Liver (tissue), 3 donors: ENCODE data around the gene EMP1.

Experiments used
- CTCF ChIP-seq: fragments of 150-350 bp; IDR thresholded peaks from 2 replicates; pipeline ENCODE4 v1.5.1; 2017; ENCODE audit warnings: improper control_type of control experiment, low read depth, low read length; ENCODE audit not compliant: missing input control
- MAX ChIP-seq: IDR thresholded peaks from 2 replicates; pipeline ENCODE4 v1.6.1; 2016; ENCODE audit warnings: antibody characterized with exemption
- NR2F2 ChIP-seq: IDR thresholded peaks from 2 replicates; pipeline ENCODE4 v1.6.1; 2016; ENCODE audit warnings: antibody characterized with exemption
- REST ChIP-seq: IDR thresholded peaks from 2 replicates; pipeline ENCODE4 v1.6.1; 2016; ENCODE audit warnings: antibody characterized with exemption, mild to moderate bottlenecking
- RXRA ChIP-seq, 2 donors: IDR thresholded peaks; 2 replicates each; pipeline ENCODE4 v1.6.1; 2017 to 2018; ENCODE audit warnings: antibody characterized with exemption in 2 of 2, mild to moderate bottlenecking in 1 of 2
- YY1 ChIP-seq: IDR thresholded peaks from 2 replicates; pipeline ENCODE4 v1.6.1; 2016; ENCODE audit warnings: antibody characterized with exemption, mild to moderate bottlenecking
- ZBTB33 ChIP-seq: IDR thresholded peaks from 2 replicates; pipeline ENCODE4 v1.6.1; 2016; ENCODE audit warnings: antibody characterized with exemption
- donor health status: healthy.
- donor health status: healthy.

- TF ChIP-seq ZBTB33 (no peak), CTCF (no peak), MAX (no peak), REST (no peak), YY1 (no peak), RXRA (IDR thresholded peaks at IDR 0.05) (no peak), NR2F2 (no peak)
These were observed 29.3 kb upstream of the EMP1 start for GRCh38 chr12:13167226-13167625.
